GM12873 (cell line): ENCODE data around the gene ABCF3.
A peak's percentile ranks its signal among the peaks of the same experiment; 100 is the strongest.

Experiments used
- CTCF ChIP-seq: IDR thresholded peaks from 2 replicates; pipeline ENCODE4 v1.5.1; 2012; ENCODE audit warnings: low read depth, mild to moderate bottlenecking, moderate library complexity, low read length, control low read depth; ENCODE audit not compliant: insufficient read depth; ENCODE audit errors: missing control alignments

The ABCF3 gene

GRCh38 chr3:184239221-184239620 is 53.2 kb downstream of the ABCF3 start:
- TF ChIP-seq CTCF = no peak

GRCh38 chr3:184239708-184240107 is 53.7 kb downstream of the ABCF3 start:
- no peak for TF ChIP-seq CTCF

- no peak for TF ChIP-seq CTCF
These were observed 54.6 kb downstream of the ABCF3 start for GRCh38 chr3:184240384-184241140.

- no peak for TF ChIP-seq CTCF
These were observed 55.1 kb downstream of the ABCF3 start for GRCh38 chr3:184241141-184241446.

- peak; percentile 54 for TF ChIP-seq CTCF
These were observed 55.7 kb downstream of the ABCF3 start for GRCh38 chr3:184241447-184242296.

- TF ChIP-seq CTCF = no peak
These were observed 56.3 kb downstream of the ABCF3 start for GRCh38 chr3:184242297-184242685.
